HepG2 (cell line): Measurements from ENCODE around the gene IL1RAPL1. TPM values are rescaled to one million over a fixed set of nuclear protein-coding genes. Genes with fewer than 3 reads are reported as not detected.

ENCODE experiments used
- ATAC-seq: fragments of 200-7000 bp; cut with Tn5 transposase; 3 replicates; pipeline ENCODE4 v1.9.1; 2020; ENCODE audit warnings: mild to moderate bottlenecking, moderate library complexity
- BruUV-seq: library from RNA; stranded (reverse); fragments of 400-500 nt; replicated peaks from 2 replicates; lab custom pipeline; 2021; lab: Mats Ljungman, UMichigan
- CTCF ChIA-PET: fragments of 300-600 bp; formaldehyde crosslinking; extraction: SDS; loops from one replicate; lab custom pipeline; 2021; ENCODE audit warnings: low total read pairs, inconsistent platforms, low intra/inter-chr PET ratio; lab: Yijun Ruan, JAX
- POLR2A ChIA-PET: fragments of 350-600 bp; sonication (Branson Sonifier 250); formaldehyde crosslinking; loops from one replicate; lab custom pipeline; 2020; ENCODE audit warnings: antibody characterized with exemption, inconsistent platforms; lab: Yijun Ruan, JAX
- DNase-seq: peaks from one replicate; pipeline ENCODE4 v3.0.0-alpha.2; 2015; ENCODE audit warnings: low spot score
- FAIRE-seq: peaks from 3 replicates; lab custom pipeline; 2011; peaks lifted over from hg19 to GRCh38; lab: Jason Lieb, UNC
- H2AFZ ChIP-seq: one replicate; pipeline ENCODE4 v1.6.1; 2011; ENCODE audit warnings: low read length, inconsistent platforms
- H3K27ac ChIP-seq: fragments of 300-600 bp; 3 replicates; pipeline ENCODE4 v1.8.0; 2011; ENCODE audit warnings: mixed run types, mild to moderate bottlenecking, mixed read lengths, low read length, inconsistent platforms; ENCODE audit not compliant: insufficient read depth; ENCODE audit errors: extremely low read length
- H3K27me3 ChIP-seq, 2 experiments: fragments of 200-600 bp in 1 of 2; 2 replicates in 1 of 2; 3 replicates in 1 of 2; pipeline versions ENCODE4 v1.6.0 to v1.8.0; 2011; ENCODE audit warnings: low read length in 2 of 2, mild to moderate bottlenecking in 2 of 2, moderate library complexity in 2 of 2, inconsistent platforms in 1 of 2; ENCODE audit not compliant: insufficient read depth in 2 of 2, control insufficient read depth in 1 of 2
- H3K36me3 ChIP-seq, 2 experiments: fragments of 200-600 bp in 1 of 2; replicated peaks in 1 of 2; 2 replicates in 1 of 2; 3 replicates in 1 of 2; pipeline versions ENCODE4 v1.5.1 to v1.8.0; 2011; ENCODE audit warnings: low read length in 2 of 2, inconsistent platforms in 1 of 2; ENCODE audit not compliant: insufficient read depth in 2 of 2, control insufficient read depth in 1 of 2
- H3K4me1 ChIP-seq: 2 replicates; pipeline ENCODE4 v1.5.1; 2012; ENCODE audit warnings: low read length, inconsistent platforms; ENCODE audit not compliant: insufficient read depth
- H3K4me2 ChIP-seq: 2 replicates; pipeline ENCODE4 v1.6.0; 2011; ENCODE audit warnings: low read depth, low read length, inconsistent platforms
- H3K4me3 ChIP-seq, 3 experiments: fragments of 200-600 bp in 1 of 3; sonication (generic), shearing (Covaris generic) in 1 of 3; replicated peaks in 1 of 3; 2 replicates each; pipeline ENCODE4 v1.5.1; 2011 to 2016; ENCODE audit warnings: low read length in 3 of 3, inconsistent platforms in 2 of 3, low read depth in 2 of 3, mild to moderate bottlenecking in 2 of 3, control low read depth in 1 of 3, mixed read lengths in 1 of 3; ENCODE audit not compliant: insufficient read depth in 1 of 3
- H3K79me2 ChIP-seq: one replicate; pipeline ENCODE4 v1.6.1; 2011; ENCODE audit warnings: low read length, inconsistent platforms; ENCODE audit not compliant: insufficient read depth
- H3K9ac ChIP-seq: 2 replicates; pipeline ENCODE4 v1.6.0; 2011; ENCODE audit warnings: mild to moderate bottlenecking, low read depth, low read length, inconsistent platforms; ENCODE audit not compliant: insufficient read depth
- H3K9me3 ChIP-seq: 2 replicates; pipeline ENCODE4 v1.5.1; 2012; ENCODE audit warnings: mild to moderate bottlenecking, low read length
- H4K20me1 ChIP-seq: 2 replicates; pipeline ENCODE4 v1.6.0; 2011; ENCODE audit warnings: inconsistent platforms, mild to moderate bottlenecking, low read length, moderate library complexity; ENCODE audit not compliant: insufficient read depth
- BCL6 ChIP-seq: IDR thresholded peaks from 2 replicates; pipeline ENCODE4 v1.6.1; 2016; ENCODE audit warnings: missing genetic modification reagents, missing compliant biosample characterization
- CHD4 ChIP-seq: fragments of 200-600 bp; sonication (generic); IDR thresholded peaks from 2 replicates; pipeline ENCODE4 v1.7.0; 2017; ENCODE audit warnings: mild to moderate bottlenecking, low read length, borderline replicate concordance
- DRAP1 ChIP-seq: IDR thresholded peaks from 2 replicates; pipeline ENCODE4 v1.6.1; 2016; ENCODE audit warnings: missing genetic modification reagents, missing compliant biosample characterization
- JUN ChIP-seq: sonication (generic); formaldehyde crosslinking; IDR thresholded peaks from 2 replicates; pipeline ENCODE4 v1.4.0; 2020; ENCODE audit warnings: mild to moderate bottlenecking, missing genetic modification reagents
- KDM1A ChIP-seq: IDR thresholded peaks from 2 replicates; pipeline ENCODE4 v1.6.1; 2016; ENCODE audit warnings: missing compliant biosample characterization
- NKX3-1 ChIP-seq: sonication (generic); formaldehyde crosslinking; IDR thresholded peaks from 2 replicates; pipeline ENCODE4 v1.5.0; 2020; ENCODE audit warnings: missing genetic modification reagents
- RAD51 ChIP-seq: fragments of 450-650 bp; IDR thresholded peaks from 2 replicates; pipeline ENCODE4 v1.6.1; 2016; ENCODE audit warnings: borderline replicate concordance
- ZNF33A ChIP-seq: sonication (generic); formaldehyde crosslinking; IDR thresholded peaks from 2 replicates; pipeline ENCODE4 v1.5.1; 2020; ENCODE audit warnings: missing genetic modification reagents, mild to moderate bottlenecking, moderate library complexity, borderline replicate concordance
- ZNF441 ChIP-seq: sonication (generic); formaldehyde crosslinking; IDR thresholded peaks from 2 replicates; pipeline ENCODE4 v1.7.0; 2021; ENCODE audit warnings: missing genetic modification reagents, borderline replicate concordance
- ZNF550 ChIP-seq: sonication (generic); formaldehyde crosslinking; IDR thresholded peaks from 2 replicates; pipeline ENCODE4 v1.4.0; 2020; ENCODE audit warnings: mild to moderate bottlenecking, missing genetic modification reagents, borderline replicate concordance
- whole genome bisulfite sequencing: methylation state at CpG from one replicate; pipeline ENCODE4 v1.1.6; 2017; ENCODE audit warnings: low lambda C conversion rate; 5-methylcytosine and 5-hydroxymethylcytosine counted together
- in situ Hi-C: cut with HindIII; loops from 2 replicates; pipeline ENCODE4 v1.10.0; 2017; ENCODE audit warnings: low pct_unique_long_range_greater_than_20kb; ENCODE audit not compliant: extremely low pct_ligation_motif_present
- intact Hi-C: fragments of 100-400 bp; cut with micrococcal nuclease; formaldehyde crosslinking; loops from one replicate; pipeline ENCODE4 v1.10.0; 2022; ENCODE audit not compliant: unreplicated experiment
- polyA plus RNA-seq, 8 experiments: library from polyadenylated mRNA; depleted of rRNA in 3 of 8; stranded (reverse) in 7 of 8; unstranded in 1 of 8; fragments of >200 nt; fragmentation: Illumina TruSeq in 4 of 8; extraction: Trizol in 4 of 8; gene quantifications; 2 replicates each; pipeline versions ENCODE4 v1.2.1 to v1.2.3, GENCODE V29; 2011 to 2016; ENCODE audit warnings: low read depth in 4 of 8, missing spikeins in 1 of 8, mixed read lengths in 1 of 8; ENCODE audit not compliant: insufficient read depth in 1 of 8
- total RNA-seq, 5 experiments: library from RNA; depleted of rRNA; stranded (reverse); fragments of >200 nt; fragmentation: Illumina TruSeq; extraction: Trizol; gene quantifications; 2 replicates each; pipeline ENCODE4 v1.2.3, GENCODE V29; 2016; ENCODE audit warnings: low read depth in 1 of 5
- TF ChIP-seq, protein P1 (sequence below): sonication (generic); formaldehyde crosslinking; IDR thresholded peaks from 2 replicates; pipeline ENCODE4 v1.5.1; 2020; ENCODE audit warnings: missing genetic modification reagents, mild to moderate bottlenecking, borderline replicate concordance
- TF ChIP-seq, protein P2 (sequence below): sonication (generic); formaldehyde crosslinking; IDR thresholded peaks from 2 replicates; pipeline ENCODE4 v1.4.0; 2020; ENCODE audit warnings: missing genetic modification reagents

The IL1RAPL1 gene
- total and polyA plus RNA-seq, 2 of the 13 experiments (the other 11 are each of a cell fraction or from before 2014, with no cell fraction given) = 0.04 TPM; not detected in 1

- POLR2A ChIA-PET = no interaction called here
- DNase-seq (no peak), FAIRE-seq (no peak), ATAC-seq (no peak)
- no peak overlapping the region for H3K9ac ChIP-seq
- no peaks in the 10 kb centered on the region for H3K4me1 ChIP-seq
- in situ Hi-C loops = no loop called here
- H4K20me1 ChIP-seq = no peaks in the 10 kb centered on the region
- H3K27ac ChIP-seq = no peak overlapping the region
- intact Hi-C loops = no loop called here
- H3K4me3 ChIP-seq = no peak overlapping the region
- no peaks in the 10 kb centered on the region; the same call in 1 of the 2 replicates for H3K9me3 ChIP-seq
- no peak overlapping the region for H3K4me2 ChIP-seq
- no peaks in the 10 kb centered on the region for H3K36me3 ChIP-seq
- TF ChIP-seq DRAP1 (CRISPR knock-in tag) (no peak), ZNF33A (no peak), RAD51 (no peak), JUN (CRISPR knock-in tag) (no peak), NKX3-1 (CRISPR knock-in tag) (no peak), ZNF441 (CRISPR knock-in tag) (no peak), CHD4 (no peak), KDM1A (CRISPR knock-in tag) (no peak), ZNF550 (CRISPR knock-in tag) (no peak), BCL6 (CRISPR knock-in tag) (no peak)
- TF ChIP-seq, protein P1, sequence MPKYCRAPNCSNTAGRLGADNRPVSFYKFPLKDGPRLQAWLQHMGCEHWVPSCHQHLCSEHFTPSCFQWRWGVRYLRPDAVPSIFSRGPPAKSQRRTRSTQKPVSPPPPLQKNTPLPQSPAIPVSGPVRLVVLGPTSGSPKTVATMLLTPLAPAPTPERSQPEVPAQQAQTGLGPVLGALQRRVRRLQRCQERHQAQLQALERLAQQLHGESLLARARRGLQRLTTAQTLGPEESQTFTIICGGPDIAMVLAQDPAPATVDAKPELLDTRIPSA = no peak
- TF ChIP-seq, protein P2, sequence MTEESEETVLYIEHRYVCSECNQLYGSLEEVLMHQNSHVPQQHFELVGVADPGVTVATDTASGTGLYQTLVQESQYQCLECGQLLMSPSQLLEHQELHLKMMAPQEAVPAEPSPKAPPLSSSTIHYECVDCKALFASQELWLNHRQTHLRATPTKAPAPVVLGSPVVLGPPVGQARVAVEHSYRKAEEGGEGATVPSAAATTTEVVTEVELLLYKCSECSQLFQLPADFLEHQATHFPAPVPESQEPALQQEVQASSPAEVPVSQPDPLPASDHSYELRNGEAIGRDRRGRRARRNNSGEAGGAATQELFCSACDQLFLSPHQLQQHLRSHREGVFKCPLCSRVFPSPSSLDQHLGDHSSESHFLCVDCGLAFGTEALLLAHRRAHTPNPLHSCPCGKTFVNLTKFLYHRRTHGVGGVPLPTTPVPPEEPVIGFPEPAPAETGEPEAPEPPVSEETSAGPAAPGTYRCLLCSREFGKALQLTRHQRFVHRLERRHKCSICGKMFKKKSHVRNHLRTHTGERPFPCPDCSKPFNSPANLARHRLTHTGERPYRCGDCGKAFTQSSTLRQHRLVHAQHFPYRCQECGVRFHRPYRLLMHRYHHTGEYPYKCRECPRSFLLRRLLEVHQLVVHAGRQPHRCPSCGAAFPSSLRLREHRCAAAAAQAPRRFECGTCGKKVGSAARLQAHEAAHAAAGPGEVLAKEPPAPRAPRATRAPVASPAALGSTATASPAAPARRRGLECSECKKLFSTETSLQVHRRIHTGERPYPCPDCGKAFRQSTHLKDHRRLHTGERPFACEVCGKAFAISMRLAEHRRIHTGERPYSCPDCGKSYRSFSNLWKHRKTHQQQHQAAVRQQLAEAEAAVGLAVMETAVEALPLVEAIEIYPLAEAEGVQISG (CRISPR knock-in tag) = no peak
- no TSS peak for BruUV-seq
- H3K27me3 ChIP-seq = no peaks in the 10 kb centered on the region
- no peaks in the 10 kb centered on the region for H3K79me2 ChIP-seq
- 6% methylated on average over 1 of the region's 1 CpG for WGBS
- H2AFZ ChIP-seq = no peak overlapping the region
- CTCF ChIA-PET = no interaction called here
Measured at GRCh38 chrX:29528281-29528680, 941.0 kb downstream of the IL1RAPL1 start.
